Measurements from ENCODE around the gene ZNF735. TPM values are rescaled to one million over a fixed set of nuclear protein-coding genes. Genes with fewer than 3 reads are reported as not detected.

Gene ZNF735
- total RNA-seq (2022; extraction: Qiagen RNA extraction; ENCODE audit: low read depth), result not detected in 5 replicates

GRCh38 chr7:64206903-64207302 lies at the start of gene ZNF735:
TSS of gene ZNF735 (plus strand) at chr7:64207203. CDS start at chr7:64207203, 0 bp downstream.

GRCh38 chr7:64228174-64228573 lies 21.2 kb downstream of the ZNF735 start, which contains the start of gene ZNF679:
TSS of gene ZNF679 (plus strand) at chr7:64228474. CDS start at chr7:64249118, 20,644 bp downstream.

Other genes with a start within 250 kb of the ZNF735 start
- gene ZNF722, start 208.4 kb upstream of the ZNF735 start, total RNA-seq (2022; extraction: Qiagen RNA extraction; ENCODE audit: low read depth), result not detected in 5 replicates
- gene ZNF727, start 161.8 kb upstream of the ZNF735 start, total RNA-seq (2022; extraction: Qiagen RNA extraction; ENCODE audit: low read depth), result not detected in 5 replicates
- gene ZNF679, start 21.3 kb downstream of the ZNF735 start, total RNA-seq (2022; extraction: Qiagen RNA extraction; ENCODE audit: low read depth), result not detected in 5 replicates
- 0.02 TPM in 1 of 5 replicates, not detected in the others for gene ZNF736, start 106.8 kb downstream of the ZNF735 start, total RNA-seq (2022; extraction: Qiagen RNA extraction; ENCODE audit: low read depth)

All from A549 treated with CpdA at 1 μM for 4 hours (cell line).